Activated CD4-positive, alpha-beta memory T cell treated with anti-CD3 and anti-CD28 coated beads, Interleukin-2, amount 10 ng/mL, durations not matched to agents 7 days and 5 days (primary cell): ENCODE measurements around the gene DLG1. TPM values are rescaled to one million over a fixed set of nuclear protein-coding genes. Genes with fewer than 3 reads are reported as not detected.

Source experiments
- CTCF ChIA-PET: fragments of 350-600 bp; sonication (Branson Sonifier 250); formaldehyde crosslinking; loops from one replicate; lab custom pipeline; 2021; ENCODE audit warnings: antibody characterized with exemption, inconsistent platforms; lab: Charles Lee
- POLR2A ChIA-PET: fragments of 350-600 bp; sonication (Branson Sonifier 250); formaldehyde crosslinking; loops from one replicate; lab custom pipeline; 2021; ENCODE audit warnings: antibody characterized with exemption; lab: Charles Lee
- DNase-seq: peaks from one replicate; pipeline ENCODE4 v3.0.0-alpha.2; 2020
- H3K27ac Mint-ChIP-seq: one replicate; pipeline ENCODE4 v1.8.0; 2021; ENCODE audit warnings: mild to moderate bottlenecking, mixed read lengths
- H3K27me3 Mint-ChIP-seq: one replicate; pipeline ENCODE4 v1.8.0; 2021; ENCODE audit warnings: mixed read lengths
- H3K36me3 Mint-ChIP-seq: one replicate; pipeline ENCODE4 v1.8.0; 2021; ENCODE audit warnings: low read depth, mixed read lengths
- H3K4me1 Mint-ChIP-seq: one replicate; pipeline ENCODE4 v1.8.0; 2021; ENCODE audit warnings: mixed read lengths
- H3K4me3 Mint-ChIP-seq: one replicate; pipeline ENCODE4 v1.8.0; 2021; ENCODE audit warnings: mild to moderate bottlenecking, mixed read lengths
- H3K9me3 Mint-ChIP-seq: one replicate; pipeline ENCODE4 v1.8.0; 2021; ENCODE audit warnings: mixed read lengths
- total RNA-seq, 2 experiments: library from RNA; stranded (reverse); gene quantifications; one replicate each; pipeline ENCODE4 v1.2.3, GENCODE V29; 2021

Gene DLG1
- total RNA-seq, 2 experiments from 2014 or later, result 58.2 to 61.4 TPM

- ChIA-PET CTCF (interaction anchor here (1.1 to 4.9 kb wide), 3 partner anchors 11 to 151 kb away, joined by 3 to 58 read pairs (median 18); no protein-coding TSS in a partner anchor), POLR2A (interaction anchor here (1.0 to 3.6 kb wide), 3 partner anchors 8 to 503 kb away, joined by 3 to 21 read pairs (median 5); no protein-coding TSS in a partner anchor)
- peak overlapping the region; percentile 44 for H3K27ac Mint-ChIP-seq
- peaks cover 27% of the 10 kb centered on the region for H3K4me1 Mint-ChIP-seq
- peak overlapping the region; percentile 18 for H3K4me3 Mint-ChIP-seq
- H3K36me3 Mint-ChIP-seq, result peaks cover 2% of the 10 kb centered on the region
- peaks cover 10% of the 10 kb centered on the region for H3K9me3 Mint-ChIP-seq
- H3K27me3 Mint-ChIP-seq, result peaks cover 7% of the 10 kb centered on the region
- no peak for DNase-seq
These were observed 266.8 kb downstream of the DLG1 start for GRCh38 chr3:197031315-197032285.

GRCh38 chr3:197030379-197031314 is 267.8 kb downstream of the DLG1 start:
- H3K27me3 Mint-ChIP-seq, result peaks cover 4% of the 10 kb centered on the region
- no peak for DNase-seq
- CTCF ChIA-PET, result interaction anchor here (0.6 to 4.9 kb wide), 13 partner anchors 9 to 194 kb away, joined by 3 to 58 read pairs (median 3); no protein-coding TSS in a partner anchor
- H3K4me1 Mint-ChIP-seq, result peaks cover 27% of the 10 kb centered on the region
- peak overlapping the region; percentile 38 for H3K27ac Mint-ChIP-seq
- peak overlapping the region; percentile 18 for H3K4me3 Mint-ChIP-seq
- H3K9me3 Mint-ChIP-seq, result peaks cover 10% of the 10 kb centered on the region
- H3K36me3 Mint-ChIP-seq, result peaks cover 2% of the 10 kb centered on the region
- POLR2A ChIA-PET, result interaction anchor here (1.2 to 3.6 kb wide), 2 partner anchors 28 to 502 kb away, joined by 3 to 21 read pairs; no protein-coding TSS in a partner anchor

DNA sequence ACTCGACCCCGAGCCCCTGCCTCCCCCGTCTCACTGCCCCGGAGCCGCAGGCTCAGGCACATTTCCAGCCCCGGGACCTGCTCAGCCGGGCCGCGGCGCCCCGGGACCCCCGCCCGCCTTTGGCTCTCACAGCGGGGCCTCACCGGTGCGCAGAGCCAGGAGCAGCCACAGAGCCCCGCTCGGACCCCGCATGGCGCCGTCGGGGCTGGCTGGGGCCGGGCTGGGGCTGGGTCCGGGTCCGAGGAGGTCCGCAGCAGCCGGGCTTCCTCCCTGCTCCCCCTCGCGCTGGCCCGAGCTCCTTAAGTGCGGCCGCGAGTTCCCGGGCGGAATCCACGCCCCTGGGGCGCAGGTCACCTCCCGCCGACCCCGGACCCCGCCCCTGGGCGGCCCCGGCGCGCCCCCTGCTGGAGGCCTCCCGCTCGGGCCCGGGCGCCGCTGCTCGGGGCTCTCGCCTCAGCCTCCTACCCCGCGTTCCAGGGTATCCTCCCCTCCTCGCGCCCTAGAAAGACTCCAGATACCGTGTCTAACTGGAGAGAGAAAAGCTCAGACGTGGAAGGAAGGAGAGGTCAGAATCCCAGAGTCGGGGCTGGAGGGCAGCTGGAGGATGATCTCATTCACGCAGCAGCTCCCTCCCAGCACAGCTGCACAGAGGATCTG is 268.8 kb downstream of the DLG1 start, which contains the start of gene MELTF:
Gene MELTF (minus strand): TSS at position 307 of the 657 bp plus-strand sequence. CDS start 115 bp downstream, at position 192.
- H3K9me3 Mint-ChIP-seq, result peaks cover 8% of the 10 kb centered on the region
- peaks cover 27% of the 10 kb centered on the region for H3K4me1 Mint-ChIP-seq
- H3K27ac Mint-ChIP-seq, result no peak within 1 kb of the TSS
- POLR2A ChIA-PET, result interaction anchor here (1.0 to 3.6 kb wide), 4 partner anchors 10 to 762 kb away, joined by 3 to 21 read pairs (median 4); partner anchors contain the start of genes LRCH3 and SENP5
- DNase-seq, result peak; percentile 75
- peaks cover 3% of the 10 kb centered on the region for H3K27me3 Mint-ChIP-seq
- CTCF ChIA-PET, result interaction anchor here (0.6 to 4.9 kb wide), 18 partner anchors 8 to 272 kb away, joined by 3 to 58 read pairs (median 3); partner anchors contain the start of gene SENP5
- H3K4me3 Mint-ChIP-seq, result peak within 1 kb of the TSS; percentile 67
- H3K36me3 Mint-ChIP-seq, result no peaks in the 10 kb centered on the region

DNA sequence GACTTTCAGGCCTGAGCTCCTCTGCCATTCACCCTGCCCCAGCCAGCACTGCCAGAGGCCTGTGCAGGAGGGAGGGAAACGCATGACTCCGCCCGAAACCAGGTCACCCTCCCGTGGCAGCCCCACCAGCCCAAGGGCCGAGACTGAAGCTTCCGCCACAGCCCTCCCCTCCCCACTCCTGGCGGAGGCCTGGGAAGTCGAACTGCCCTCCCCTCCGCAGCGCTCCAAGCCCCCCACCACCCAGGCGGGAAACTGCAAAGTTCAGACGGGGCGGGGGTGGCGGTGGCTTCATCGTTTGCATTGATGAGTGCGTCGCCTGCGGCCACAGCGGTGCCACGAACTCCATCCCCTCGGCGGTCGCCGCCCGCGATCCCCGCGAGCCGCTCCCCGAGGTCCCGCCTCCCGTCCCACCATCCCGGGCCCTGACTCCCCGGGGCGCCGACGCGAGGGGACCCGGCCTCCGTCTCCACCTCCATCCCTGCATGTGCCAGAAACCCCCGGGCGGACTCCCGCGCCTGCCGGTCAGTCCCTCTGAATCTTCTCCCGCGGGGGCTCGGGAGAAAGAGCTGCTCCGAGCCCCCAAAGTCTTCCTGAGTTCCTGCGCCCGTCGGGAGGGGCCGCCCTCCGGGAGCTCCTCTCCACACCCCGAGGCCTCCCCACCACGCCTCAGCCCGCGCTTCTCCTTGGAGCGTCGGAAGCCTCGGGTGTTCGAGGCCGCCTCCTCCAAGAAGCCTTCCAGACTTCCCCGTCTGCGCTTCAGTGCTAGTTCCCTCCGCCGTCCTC is 269.5 kb downstream of the DLG1 start:
- peaks cover 27% of the 10 kb centered on the region for H3K4me1 Mint-ChIP-seq
- no peaks in the 10 kb centered on the region for H3K36me3 Mint-ChIP-seq
- H3K27ac Mint-ChIP-seq, result no peak overlapping the region
- H3K9me3 Mint-ChIP-seq, result peaks cover 8% of the 10 kb centered on the region
- peak overlapping the region; percentile 67 for H3K4me3 Mint-ChIP-seq
- peaks cover 5% of the 10 kb centered on the region for H3K27me3 Mint-ChIP-seq
- DNase-seq, result no peak
- ChIA-PET CTCF (interaction anchor here (0.8 to 4.9 kb wide), 15 partner anchors 8 to 273 kb away, joined by 3 to 58 read pairs (median 3); partner anchors contain the start of gene SENP5), POLR2A (interaction anchor here (1.0 to 3.6 kb wide), 4 partner anchors 10 to 762 kb away, joined by 3 to 21 read pairs (median 4); partner anchors contain the start of genes LRCH3 and SENP5)

DNA sequence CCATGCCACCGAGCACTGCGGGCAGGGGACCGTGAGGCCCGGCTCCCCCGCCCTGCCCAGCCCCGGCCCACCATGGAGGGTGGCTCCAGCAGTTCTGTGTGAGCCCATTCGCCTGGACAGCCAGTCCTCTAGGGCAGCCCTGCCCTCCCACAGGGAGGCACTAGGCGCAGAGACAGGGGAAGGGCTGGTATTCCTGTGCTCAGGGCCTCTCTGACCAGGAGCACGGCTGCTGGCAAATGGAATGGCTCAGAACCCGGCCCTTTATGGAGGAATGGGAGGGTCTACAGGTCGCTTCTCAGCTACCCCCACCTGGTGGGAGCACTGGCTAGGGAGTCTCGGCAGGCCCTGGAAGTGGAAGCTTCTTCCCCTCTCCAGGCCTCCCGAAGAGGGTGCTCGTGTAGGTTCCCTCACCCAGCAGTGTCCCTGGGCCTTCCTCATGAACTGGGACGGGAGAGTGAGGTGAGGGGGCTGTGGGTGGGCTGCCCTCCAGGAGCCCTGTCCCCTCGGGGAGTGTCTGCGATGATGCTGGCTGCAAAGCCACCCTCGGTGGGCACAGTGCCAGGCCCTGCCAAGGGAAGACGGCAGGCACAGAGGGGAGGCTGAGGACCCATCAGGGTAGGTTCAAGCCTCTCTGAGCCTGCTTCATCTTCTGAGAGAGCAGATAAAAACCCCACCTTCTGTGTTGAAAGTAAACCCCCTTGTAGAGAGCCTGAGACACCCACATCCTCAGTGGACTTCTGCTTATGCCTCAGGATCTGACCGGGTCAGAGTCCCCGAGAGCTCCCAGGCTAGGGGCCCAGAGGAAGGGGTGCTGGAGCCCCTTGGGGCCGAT is 270.3 kb downstream of the DLG1 start:
- DNase-seq, result no peak
- Mint-ChIP-seq H3K4me1 (peaks cover 35% of the 10 kb centered on the region), H3K9me3 (peaks cover 1% of the 10 kb centered on the region), H3K27ac (no peak overlapping the region), H3K4me3 (peak overlapping the region; percentile 67), H3K36me3 (no peaks in the 10 kb centered on the region), H3K27me3 (peaks cover 9% of the 10 kb centered on the region)
- ChIA-PET CTCF (interaction anchor here (0.6 to 4.9 kb wide), 3 partner anchors 15 to 582 kb away, joined by 3 to 58 read pairs (median 3); no protein-coding TSS in a partner anchor), POLR2A (interaction anchor here (1.1 to 3.6 kb wide), 3 partner anchors 25 to 160 kb away, joined by 3 to 21 read pairs (median 5); partner anchors contain the start of gene SENP5)

DNA sequence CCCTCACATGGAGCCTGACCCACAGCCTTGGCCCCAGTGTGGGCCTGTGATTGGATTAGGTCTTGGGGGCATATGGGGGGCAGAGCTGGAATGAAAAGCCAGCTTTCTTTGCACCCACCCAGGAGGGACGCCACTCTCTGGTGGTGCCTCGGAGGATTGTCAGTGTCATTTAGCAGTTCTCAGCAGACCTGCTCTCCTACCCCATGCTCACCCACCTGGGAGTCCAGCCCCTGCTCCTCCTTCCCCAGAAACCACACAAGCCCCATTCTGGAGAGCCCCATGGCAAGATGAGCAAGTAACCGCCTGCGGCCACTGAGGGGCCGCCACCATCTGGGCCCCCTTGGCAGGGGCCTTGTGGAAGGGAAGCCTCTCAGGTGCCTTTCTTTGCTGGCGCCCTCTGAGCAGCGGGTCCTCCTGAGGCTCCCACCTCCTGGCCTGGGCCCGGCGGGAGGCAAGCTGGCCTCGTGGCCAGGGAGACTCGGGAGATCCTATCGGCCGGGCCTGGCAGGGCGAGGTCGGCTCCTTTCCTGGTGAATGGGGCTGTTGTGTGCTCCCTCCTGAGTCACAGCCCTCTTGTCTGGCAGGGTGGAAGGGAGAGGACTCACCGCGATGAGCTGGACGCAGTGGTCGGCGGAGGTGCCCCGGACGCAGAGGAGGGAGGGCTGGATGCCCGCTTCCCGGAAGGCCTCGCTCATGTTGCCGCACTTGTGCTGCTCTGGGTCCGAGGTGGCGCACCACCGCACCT is 271.1 kb downstream of the DLG1 start:
- Mint-ChIP-seq H3K27ac (no peak overlapping the region), H3K4me1 (peaks cover 39% of the 10 kb centered on the region), H3K27me3 (peaks cover 12% of the 10 kb centered on the region), H3K4me3 (no peak overlapping the region), H3K36me3 (no peaks in the 10 kb centered on the region), H3K9me3 (no peaks in the 10 kb centered on the region)
- ChIA-PET POLR2A (interaction anchor here (1.1 kb wide), 1 partner anchor 24 kb away, joined by 3 read pairs; no protein-coding TSS in a partner anchor), CTCF (interaction anchor here (0.6 to 4.9 kb wide), 2 partner anchors 15 to 583 kb away, joined by 3 to 58 read pairs; no protein-coding TSS in a partner anchor)
- DNase-seq, result peak; percentile 15

GRCh38 chr3:197026481-197026866 is 271.9 kb downstream of the DLG1 start:
- peaks cover 32% of the 10 kb centered on the region for H3K4me1 Mint-ChIP-seq
- H3K27ac Mint-ChIP-seq, result no peak overlapping the region
- ChIA-PET POLR2A (interaction anchor here (0.7 kb wide), 1 partner anchor 24 kb away, joined by 3 read pairs; no protein-coding TSS in a partner anchor), CTCF (no interaction called here)
- H3K9me3 Mint-ChIP-seq, result no peaks in the 10 kb centered on the region
- peaks cover 15% of the 10 kb centered on the region for H3K27me3 Mint-ChIP-seq
- H3K36me3 Mint-ChIP-seq, result no peaks in the 10 kb centered on the region
- H3K4me3 Mint-ChIP-seq, result no peak overlapping the region
- peak; percentile 13 for DNase-seq

GRCh38 chr3:197025736-197026480 is 272.5 kb downstream of the DLG1 start:
- Mint-ChIP-seq H3K4me3 (no peak overlapping the region), H3K4me1 (peaks cover 27% of the 10 kb centered on the region), H3K27me3 (peaks cover 16% of the 10 kb centered on the region), H3K9me3 (no peaks in the 10 kb centered on the region), H3K36me3 (no peaks in the 10 kb centered on the region), H3K27ac (no peak overlapping the region)
- POLR2A ChIA-PET, result interaction anchor here (0.7 kb wide), 1 partner anchor 23 kb away, joined by 3 read pairs; no protein-coding TSS in a partner anchor
- CTCF ChIA-PET, result no interaction called here
- peak; percentile 14 for DNase-seq
